K562 (cell line): ENCODE measurements around the gene CRYBA4. TPM values are rescaled to one million over a fixed set of nuclear protein-coding genes. Genes with fewer than 3 reads are reported as not detected.

Experiments used
- ATAC-seq: fragments of 200-7000 bp; cut with Tn5 transposase; 3 replicates; pipeline ENCODE4 v1.9.1; 2020; ENCODE audit warnings: moderate library complexity
- BruUV-seq: library from RNA; stranded (reverse); fragments of 400-500 nt; replicated peaks from 2 replicates; lab custom pipeline; 2021; lab: Mats Ljungman, UMichigan
- CTCF ChIA-PET: fragments of 300-600 bp; formaldehyde crosslinking; extraction: SDS; loops from one replicate; lab custom pipeline; 2021; ENCODE audit warnings: low intra/inter-chr PET ratio; lab: Yijun Ruan, JAX
- POLR2A ChIA-PET: fragments of 300-600, 350-650 bp; sonication (Branson Sonifier 250); formaldehyde crosslinking; extraction: SDS; loops from one replicate; lab custom pipeline; 2021; ENCODE audit warnings: antibody characterized with exemption, inconsistent platforms; lab: Yijun Ruan, JAX
- DNase-seq, 4 experiments: peaks; one replicate each; pipeline versions ENCODE4 v3.0.0 to v3.0.0-alpha.2; 2011 to 2018; ENCODE audit warnings: low spot score in 3 of 4, mixed read lengths in 3 of 4; ENCODE audit errors: extremely low read depth in 1 of 4
- FAIRE-seq: peaks from 2 replicates; lab custom pipeline; 2011; peaks lifted over from hg19 to GRCh38; lab: Jason Lieb, UNC
- H2AFZ ChIP-seq: 2 replicates; pipeline ENCODE4 v1.6.0; 2011; ENCODE audit warnings: low read depth, low read length, control low read depth, inconsistent platforms
- H3K27ac ChIP-seq: fragments of 200-600 bp; 3 replicates; pipeline ENCODE4 v1.8.0; 2011; ENCODE audit warnings: low read depth, mild to moderate bottlenecking, control low read depth, inconsistent platforms, low read length, moderate library complexity, mixed read lengths; ENCODE audit errors: extremely low read depth
- H3K27me3 ChIP-seq, 2 experiments: fragments of 300-600 bp in 1 of 2; 2 replicates in 1 of 2; 3 replicates in 1 of 2; pipeline versions ENCODE4 v1.6.0 to v1.8.0; 2011; ENCODE audit warnings: inconsistent platforms in 2 of 2, low read length in 2 of 2, mild to moderate bottlenecking in 1 of 2, mixed read lengths in 1 of 2, moderate library complexity in 1 of 2; ENCODE audit not compliant: control insufficient read depth in 2 of 2, insufficient read depth in 2 of 2
- H3K36me3 ChIP-seq: fragments of 300-600 bp; 3 replicates; pipeline ENCODE4 v1.8.0; 2011; ENCODE audit warnings: mild to moderate bottlenecking, low read length, inconsistent platforms; ENCODE audit not compliant: control insufficient read depth, insufficient read depth
- H3K4me1 ChIP-seq, 2 experiments: fragments of 200-600 bp in 1 of 2; replicated peaks in 1 of 2; 2 replicates in 1 of 2; 3 replicates in 1 of 2; pipeline versions ENCODE4 v1.5.1 to v1.8.0; 2011; ENCODE audit warnings: inconsistent platforms in 2 of 2, low read length in 2 of 2, mild to moderate bottlenecking in 1 of 2, mixed read lengths in 1 of 2, moderate library complexity in 1 of 2; ENCODE audit not compliant: control insufficient read depth in 2 of 2, insufficient read depth in 2 of 2
- H3K4me2 ChIP-seq: 2 replicates; pipeline ENCODE4 v1.6.1; 2011; ENCODE audit warnings: low read length, control low read depth, inconsistent platforms, mixed read lengths; ENCODE audit not compliant: insufficient read depth
- H3K4me3 ChIP-seq: fragments of 200-600 bp; sonication (generic), shearing (Covaris generic); 2 replicates; pipeline ENCODE4 v1.5.1; 2016; ENCODE audit warnings: control low read depth, inconsistent platforms
- H3K79me2 ChIP-seq: fragments of 200-600 bp; 3 replicates; pipeline ENCODE4 v1.8.0; 2011; ENCODE audit warnings: low read length, inconsistent platforms; ENCODE audit not compliant: control insufficient read depth, insufficient read depth
- H3K9ac ChIP-seq, 2 experiments: 2 replicates each; pipeline versions ENCODE4 v1.6.0 to v1.6.1; 2011; ENCODE audit warnings: low read depth in 2 of 2, low read length in 2 of 2, control low read depth in 1 of 2, inconsistent platforms in 1 of 2, mild to moderate bottlenecking in 1 of 2, mixed read lengths in 1 of 2; ENCODE audit not compliant: insufficient read depth in 1 of 2
- H3K9me1 ChIP-seq: one replicate; pipeline ENCODE4 v1.6.0; 2011; ENCODE audit warnings: inconsistent platforms, mild to moderate bottlenecking, low read length, moderate library complexity; ENCODE audit not compliant: control insufficient read depth, insufficient read depth
- H3K9me3 ChIP-seq: replicated peaks from 2 replicates; pipeline ENCODE4 v1.5.1; 2011; ENCODE audit warnings: low read depth, low read length, inconsistent platforms; ENCODE audit not compliant: control insufficient read depth, insufficient read depth
- H4K20me1 ChIP-seq: replicated peaks from 2 replicates; pipeline ENCODE4 v1.6.1; 2011; ENCODE audit warnings: low read length, inconsistent platforms, mixed read lengths; ENCODE audit not compliant: control insufficient read depth, insufficient read depth
- BCOR ChIP-seq: fragments of 450-650 bp; IDR thresholded peaks from 2 replicates; pipeline ENCODE4 v1.6.1; 2016
- COPS2 ChIP-seq: fragments of 450-650 bp; conservative IDR thresholded peaks from 2 replicates; pipeline ENCODE4 v1.6.1; 2016; ENCODE audit warnings: mild to moderate bottlenecking, moderate library complexity
- KDM1A ChIP-seq, 2 experiments: fragments of 450-650 bp; IDR thresholded peaks; 2 replicates each; pipeline ENCODE4 v1.6.1; 2016; ENCODE audit warnings: mild to moderate bottlenecking in 2 of 2
- NFRKB ChIP-seq: fragments of 450-650 bp; IDR thresholded peaks from 2 replicates; pipeline ENCODE4 v1.6.1; 2016; ENCODE audit warnings: low read depth
- POLR2G ChIP-seq: fragments of 200-400 bp; formaldehyde crosslinking; IDR thresholded peaks from 2 replicates; pipeline ENCODE4 v1.6.1; 2017; ENCODE audit warnings: low read depth, mild to moderate bottlenecking, antibody characterized with exemption, low read length, moderate library complexity
- PTBP1 ChIP-seq: fragments of 200-400 bp; formaldehyde crosslinking; IDR thresholded peaks from 2 replicates; pipeline ENCODE4 v1.6.1; 2017; ENCODE audit warnings: low read depth, low read length
- SMAD4 ChIP-seq: fragments of 250-450 bp; sonication (Bioruptor Pico); conservative IDR thresholded peaks from 2 replicates; pipeline ENCODE4 v1.8.0; 2021; ENCODE audit warnings: inconsistent platforms, mild to moderate bottlenecking, moderate library complexity
- WHSC1 ChIP-seq: IDR thresholded peaks from one replicate; pipeline ENCODE4 v1.6.1; 2012; ENCODE audit warnings: low read length, control low read depth, inconsistent platforms
- ZFP36 ChIP-seq: fragments of 150-350 bp; IDR thresholded peaks from 2 replicates; pipeline ENCODE4 v1.6.1; 2018; ENCODE audit warnings: low read length, low read depth; ENCODE audit not compliant: partially characterized antibody
- ZNF23 ChIP-seq: fragments of 250-450 bp; sonication (Bioruptor Pico); IDR thresholded peaks from 2 replicates; pipeline ENCODE4 v1.4.0; 2020; ENCODE audit warnings: mild to moderate bottlenecking
- ZNF274 ChIP-seq: IDR thresholded peaks from 2 replicates; pipeline ENCODE4 v1.6.1; 2011; ENCODE audit warnings: low read depth, mild to moderate bottlenecking, low read length, moderate library complexity, borderline replicate concordance
- ZNF384 ChIP-seq: IDR thresholded peaks from 2 replicates; pipeline ENCODE4 v1.6.1; 2012; ENCODE audit warnings: low read depth, low read length, improper control_type of control experiment
- ZNF436 ChIP-seq: fragments of 250-450, 450-650 bp; sonication (Bioruptor Pico); formaldehyde crosslinking; IDR thresholded peaks from 2 replicates; pipeline ENCODE4 v1.7.0; 2020; ENCODE audit warnings: mild to moderate bottlenecking
- WGBS: fragments of 100-300 bp; shearing (Covaris generic); methylation state at CpG from one replicate; pipeline ENCODE4 v1.1.6; 2016; ENCODE audit warnings: low coverage, mixed read lengths; ENCODE audit not compliant: insufficient coverage; ENCODE audit errors: missing lambda C conversion rate; 5-methylcytosine and 5-hydroxymethylcytosine counted together
- in situ Hi-C: fragments of 300-500 bp; cut with MboI; formaldehyde crosslinking; loops from 4 replicates; pipeline ENCODE4 v1.15.0; 2018; ENCODE audit warnings: inconsistent platforms, mixed read lengths
- intact Hi-C: fragments of 100-400 bp; cut with micrococcal nuclease; formaldehyde crosslinking; loops from 2 replicates; pipeline ENCODE4 v1.14.2; 2022
- polyA plus RNA-seq, 8 experiments: library from polyadenylated mRNA; depleted of rRNA in 4 of 8; stranded (reverse) in 5 of 8; unstranded in 3 of 8; fragments of >200 nt; fragmentation: Nextera tagmentation in 2 of 8; fragmentation: Illumina TruSeq in 1 of 8; extraction: Ambion mirVana in 2 of 8; extraction: Trizol in 1 of 8; gene quantifications; 2 replicates each; pipeline versions ENCODE4 v1.2.1 to v1.2.3, GENCODE V29; 2011 to 2014; ENCODE audit warnings: inconsistent platforms in 1 of 8, missing spikeins in 1 of 8
- total RNA-seq, 7 experiments: library from RNA; depleted of rRNA in 6 of 7; stranded (reverse); fragments of >200 nt in 6 of 7; fragmentation: Illumina TruSeq in 2 of 7; extraction: Trizol in 2 of 7; gene quantifications; 2 replicates each; pipeline versions ENCODE4 v1.2.1 to v1.2.3, GENCODE V29; 2011 to 2021; ENCODE audit warnings: low replicate concordance in 1 of 7
- TF ChIP-seq, protein P1 (sequence below): fragments of 200-400 bp; formaldehyde crosslinking; IDR thresholded peaks from 2 replicates; pipeline ENCODE4 v1.6.1; 2017; ENCODE audit warnings: mild to moderate bottlenecking, low read depth, low read length, moderate library complexity
- TF ChIP-seq, protein P2 (sequence below), 2 experiments: fragments of 450-650 bp; conservative IDR thresholded peaks; 2 replicates each; pipeline ENCODE4 v1.6.1; 2017; ENCODE audit warnings: mild to moderate bottlenecking in 2 of 2, moderate library complexity in 2 of 2
- TF ChIP-seq, protein P3 (sequence below): sonication (generic); formaldehyde crosslinking; IDR thresholded peaks from 2 replicates; pipeline ENCODE4 v1.9.0; 2022; ENCODE audit warnings: mild to moderate bottlenecking, missing genetic modification reagents

The CRYBA4 gene
- total and polyA plus RNA-seq, 9 of the 15 experiments (the other 6 are each of a cell fraction or from before 2014, with no cell fraction given) = 0.59 to 3.3 (median 1.6) TPM

DNA sequence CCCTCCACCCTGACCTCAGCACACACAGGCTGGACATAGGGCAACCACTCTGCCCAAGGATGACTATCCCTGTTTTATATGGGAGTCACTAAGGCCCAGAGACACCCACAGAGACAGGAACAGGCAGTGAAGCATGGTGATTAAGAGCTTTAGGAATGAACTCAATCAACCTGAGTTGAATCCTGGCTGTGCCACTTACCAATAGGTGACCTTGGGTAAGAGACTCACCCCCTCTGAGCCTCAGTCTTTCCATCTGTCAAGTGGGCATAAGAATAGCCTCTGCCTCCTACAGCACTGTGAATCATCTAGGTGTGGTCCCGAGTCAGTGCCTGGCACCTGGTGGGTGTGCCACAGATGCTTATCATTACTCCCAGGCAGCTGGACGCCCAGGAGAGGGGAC, 10.8 kb upstream of the CRYBA4 start (continued):
- TF ChIP-seq, protein P1, sequence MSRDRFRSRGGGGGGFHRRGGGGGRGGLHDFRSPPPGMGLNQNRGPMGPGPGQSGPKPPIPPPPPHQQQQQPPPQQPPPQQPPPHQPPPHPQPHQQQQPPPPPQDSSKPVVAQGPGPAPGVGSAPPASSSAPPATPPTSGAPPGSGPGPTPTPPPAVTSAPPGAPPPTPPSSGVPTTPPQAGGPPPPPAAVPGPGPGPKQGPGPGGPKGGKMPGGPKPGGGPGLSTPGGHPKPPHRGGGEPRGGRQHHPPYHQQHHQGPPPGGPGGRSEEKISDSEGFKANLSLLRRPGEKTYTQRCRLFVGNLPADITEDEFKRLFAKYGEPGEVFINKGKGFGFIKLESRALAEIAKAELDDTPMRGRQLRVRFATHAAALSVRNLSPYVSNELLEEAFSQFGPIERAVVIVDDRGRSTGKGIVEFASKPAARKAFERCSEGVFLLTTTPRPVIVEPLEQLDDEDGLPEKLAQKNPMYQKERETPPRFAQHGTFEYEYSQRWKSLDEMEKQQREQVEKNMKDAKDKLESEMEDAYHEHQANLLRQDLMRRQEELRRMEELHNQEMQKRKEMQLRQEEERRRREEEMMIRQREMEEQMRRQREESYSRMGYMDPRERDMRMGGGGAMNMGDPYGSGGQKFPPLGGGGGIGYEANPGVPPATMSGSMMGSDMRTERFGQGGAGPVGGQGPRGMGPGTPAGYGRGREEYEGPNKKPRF = no peak
- TF ChIP-seq, protein P2, sequence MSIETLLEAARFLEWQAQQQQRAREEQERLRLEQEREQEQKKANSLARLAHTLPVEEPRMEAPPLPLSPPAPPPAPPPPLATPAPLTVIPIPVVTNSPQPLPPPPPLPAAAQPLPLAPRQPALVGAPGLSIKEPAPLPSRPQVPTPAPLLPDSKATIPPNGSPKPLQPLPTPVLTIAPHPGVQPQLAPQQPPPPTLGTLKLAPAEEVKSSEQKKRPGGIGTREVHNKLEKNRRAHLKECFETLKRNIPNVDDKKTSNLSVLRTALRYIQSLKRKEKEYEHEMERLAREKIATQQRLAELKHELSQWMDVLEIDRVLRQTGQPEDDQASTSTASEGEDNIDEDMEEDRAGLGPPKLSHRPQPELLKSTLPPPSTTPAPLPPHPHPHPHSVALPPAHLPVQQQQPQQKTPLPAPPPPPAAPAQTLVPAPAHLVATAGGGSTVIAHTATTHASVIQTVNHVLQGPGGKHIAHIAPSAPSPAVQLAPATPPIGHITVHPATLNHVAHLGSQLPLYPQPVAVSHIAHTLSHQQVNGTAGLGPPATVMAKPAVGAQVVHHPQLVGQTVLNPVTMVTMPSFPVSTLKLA (conservative IDR thresholded peaks at IDR 0.05) = no peak

DNA sequence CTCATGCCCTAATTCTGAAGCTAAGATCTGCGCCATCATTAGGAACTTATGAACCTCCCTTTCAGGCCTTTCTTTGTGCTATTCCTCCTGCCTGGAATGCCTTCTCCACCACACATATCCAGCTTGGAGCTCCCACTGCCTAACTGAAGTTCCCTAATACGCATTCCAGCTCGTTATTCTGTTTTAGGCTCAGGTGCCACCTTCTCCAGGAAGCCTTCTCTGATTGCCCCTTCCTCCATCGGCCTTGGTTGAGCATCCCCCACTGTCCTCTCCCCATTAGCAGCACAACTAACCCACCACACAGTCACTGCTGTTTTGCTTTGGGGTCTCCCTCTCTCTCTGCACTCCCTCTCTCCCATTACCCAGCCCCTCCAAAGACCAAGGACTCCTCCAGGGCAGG, 9.1 kb upstream of the CRYBA4 start:
- Histone ChIP-seq H2AFZ (no peak overlapping the region), H3K36me3 (no peaks in the 10 kb centered on the region), H3K27ac (no peak overlapping the region), H3K9me3 (no peaks in the 10 kb centered on the region), H3K9ac (no peak overlapping the region), H3K4me3 (no peak overlapping the region), H3K79me2 (no peaks in the 10 kb centered on the region), H3K9me1 (no peaks in the 10 kb centered on the region), H3K4me2 (no peak overlapping the region), H3K27me3 (no peaks in the 10 kb centered on the region), H3K4me1 (peaks cover 18 to 26% of the 10 kb centered on the region in 2 experiments), H4K20me1 (no peaks in the 10 kb centered on the region)
- ChIA-PET CTCF (no interaction called here), POLR2A (interaction anchor here (0.9 kb wide), 2 partner anchors 12 to 18 kb away, joined by 3 read pairs; no protein-coding TSS in a partner anchor)
- no TSS peak for BruUV-seq
- intact Hi-C loops = no loop called here
- in situ Hi-C loops = no loop called here
- TF ChIP-seq COPS2 = no peak
- TF ChIP-seq ZNF384 = no peak
- TF ChIP-seq, protein P3, sequence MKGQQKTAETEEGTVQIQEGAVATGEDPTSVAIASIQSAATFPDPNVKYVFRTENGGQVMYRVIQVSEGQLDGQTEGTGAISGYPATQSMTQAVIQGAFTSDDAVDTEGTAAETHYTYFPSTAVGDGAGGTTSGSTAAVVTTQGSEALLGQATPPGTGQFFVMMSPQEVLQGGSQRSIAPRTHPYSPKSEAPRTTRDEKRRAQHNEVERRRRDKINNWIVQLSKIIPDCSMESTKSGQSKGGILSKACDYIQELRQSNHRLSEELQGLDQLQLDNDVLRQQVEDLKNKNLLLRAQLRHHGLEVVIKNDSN (CRISPR knock-in tag) = no peak
- TF ChIP-seq WHSC1 = no peak
- peak; percentile 45; the same call in 1 of the 2 replicates for TF ChIP-seq BCOR
- peak; percentile 99 for TF ChIP-seq ZFP36
- no peak for TF ChIP-seq NFRKB
- TF ChIP-seq KDM1A (IDR thresholded peaks at IDR 0.05) = peak in 1 of 2 experiments; percentile 38; a peak in 1 of 4 replicates
- TF ChIP-seq PTBP1 = no peak
- no peak for TF ChIP-seq SMAD4
- TF ChIP-seq POLR2G = no peak
- no peak for TF ChIP-seq ZNF274
- 0 out of 2 replicates have a peak, but pooled peaks have one; percentile 47 for TF ChIP-seq ZNF436
- TF ChIP-seq ZNF23 (CRISPR knock-in tag) = no peak
- FAIRE-seq (no peak), ATAC-seq (no peak), DNase-seq (no peak)
- WGBS = 62% methylated on average over 4 of the region's 4 CpGs
